ENCODE data around the gene MYH7.

GRCh38 chr14:23365036-23365731 lies 70.3 kb downstream of the MYH7 start, which contains the start of gene EFS:
- TF ChIP-seq CTCF (IDR thresholded peaks at IDR 0.05): no peak
- TF ChIP-seq ZFX (IDR thresholded peaks at IDR 0.05; ENCODE audit: borderline replicate concordance): no peak
